Anterior cingulate cortex (tissue), 58 donors: Measurements from ENCODE around the gene RHOA.
"Not testable (repeated sequence)": the region's sequence is repeated elsewhere in the genome, so short reads cannot be mapped to it uniquely, and the experiment has no call there.

Experiments
- DNase-seq, 58 donors: peaks; one replicate each; lab custom pipeline; 2025; lab: John Stamatoyannopoulos, UW

RHOA gene

DNA sequence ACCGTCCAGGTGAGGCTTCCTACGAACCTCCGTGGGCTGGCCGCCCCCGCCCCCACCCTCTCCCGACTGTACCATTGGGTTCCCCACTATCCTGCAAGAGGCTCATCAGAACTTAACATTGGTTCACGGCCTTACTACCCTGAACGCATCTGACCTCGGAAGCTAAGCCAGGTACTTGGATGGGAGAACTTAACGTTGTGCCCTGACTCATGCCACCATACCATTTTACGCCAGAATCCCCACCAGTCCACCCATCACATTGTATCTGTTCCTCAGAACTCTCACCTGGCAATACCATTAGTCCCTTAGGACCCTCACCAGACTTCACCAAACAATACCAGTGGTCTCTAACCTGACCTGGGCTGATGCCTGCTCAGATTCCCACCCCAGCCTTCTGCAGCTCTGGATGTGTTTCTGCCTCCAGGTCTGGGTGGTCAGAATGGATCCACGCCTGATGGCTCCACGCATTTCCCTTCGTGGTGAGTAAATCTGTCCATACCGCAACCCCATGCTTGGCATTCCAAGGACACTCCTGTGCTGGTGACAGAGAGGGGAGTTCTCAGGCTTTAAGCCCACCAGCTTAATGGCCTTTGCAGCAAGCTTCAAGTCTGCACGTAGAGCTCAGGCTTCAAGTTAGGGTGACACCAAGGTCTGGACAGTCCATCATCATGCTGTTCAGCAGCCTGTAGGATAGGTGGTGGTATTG lies 1.0 kb upstream of the RHOA start:
- no peak for DNase-seq

DNA sequence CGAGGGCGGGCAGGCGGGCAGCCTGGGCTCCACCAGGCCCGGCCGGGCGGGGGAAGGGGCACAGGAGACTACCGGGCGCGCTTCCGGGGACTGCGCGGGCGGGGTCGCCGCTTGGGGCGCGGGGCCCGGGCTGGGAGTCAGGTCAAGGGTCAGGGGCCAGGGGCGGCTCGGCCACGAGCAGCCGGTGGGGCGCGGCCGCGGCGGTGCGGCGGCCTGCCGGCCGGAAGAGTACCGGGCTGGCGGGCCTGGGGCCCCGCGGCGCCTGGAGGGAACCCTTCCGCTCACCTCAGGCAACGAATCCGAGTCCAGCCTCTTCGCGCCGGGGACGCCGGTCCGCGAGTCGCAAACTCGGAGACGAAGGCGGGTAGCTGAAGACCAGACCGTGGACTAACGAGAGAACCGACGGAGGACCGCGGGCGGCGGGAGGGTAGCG lies 225 bp downstream of the RHOA start:
- DNase-seq = peak in 32 of 58 donors; percentile 16 to 80 (median 58)

GRCh38 chr3:49410846-49411534 lies 786 bp downstream of the RHOA start:
- DNase-seq = no peak

GRCh38 chr3:49410066-49410845 lies 1.5 kb downstream of the RHOA start:
- DNase-seq = no peak

GRCh38 chr3:49406571-49407565 lies 4.9 kb downstream of the RHOA start:
- DNase-seq = no peak

DNA sequence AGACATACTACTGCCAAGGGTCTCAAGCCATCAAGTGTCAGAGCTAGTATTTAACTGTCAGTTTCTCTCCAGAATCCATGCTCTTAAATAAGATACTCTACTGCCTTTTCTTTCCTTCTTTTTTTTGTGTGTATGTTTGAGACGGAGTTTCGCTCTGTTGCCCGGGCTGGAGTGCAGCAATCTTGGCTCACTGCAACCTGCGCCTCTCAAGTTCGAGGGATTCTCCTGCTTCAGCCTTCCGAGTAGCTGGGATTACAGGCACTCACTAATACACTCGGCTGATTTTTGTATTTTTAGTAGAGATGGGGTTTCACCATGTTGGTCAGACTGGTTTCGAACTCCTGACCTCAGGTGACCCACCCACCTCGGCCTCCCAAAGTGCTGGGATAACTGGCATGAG lies 6.2 kb downstream of the RHOA start:
- not testable (repeated sequence) for DNase-seq

GRCh38 chr3:49403891-49404290 lies 7.9 kb downstream of the RHOA start:
- DNase-seq = no peak

- DNase-seq = no peak
Measured at GRCh38 chr3:49401766-49402165, 10.0 kb downstream of the RHOA start.

DNA sequence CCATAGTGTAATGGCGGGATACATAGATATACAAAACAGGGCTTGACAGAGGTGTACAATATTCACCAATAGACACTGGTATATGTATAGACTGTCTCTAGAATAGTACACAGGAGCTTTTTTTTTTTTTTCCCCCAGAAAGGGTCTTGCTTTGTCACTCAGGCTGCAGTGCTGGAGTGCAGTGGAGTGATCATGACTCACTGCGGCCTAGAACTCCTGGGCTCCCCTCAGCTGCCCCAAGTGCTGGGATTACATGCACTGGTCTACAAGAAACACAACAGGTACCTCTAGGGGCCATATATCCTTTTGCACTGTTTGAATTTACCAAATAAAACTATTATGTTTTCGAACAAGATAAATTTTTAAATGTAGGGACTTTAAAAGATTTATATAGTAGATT lies 12.3 kb downstream of the RHOA start:
- DNase-seq = no peak

DNA sequence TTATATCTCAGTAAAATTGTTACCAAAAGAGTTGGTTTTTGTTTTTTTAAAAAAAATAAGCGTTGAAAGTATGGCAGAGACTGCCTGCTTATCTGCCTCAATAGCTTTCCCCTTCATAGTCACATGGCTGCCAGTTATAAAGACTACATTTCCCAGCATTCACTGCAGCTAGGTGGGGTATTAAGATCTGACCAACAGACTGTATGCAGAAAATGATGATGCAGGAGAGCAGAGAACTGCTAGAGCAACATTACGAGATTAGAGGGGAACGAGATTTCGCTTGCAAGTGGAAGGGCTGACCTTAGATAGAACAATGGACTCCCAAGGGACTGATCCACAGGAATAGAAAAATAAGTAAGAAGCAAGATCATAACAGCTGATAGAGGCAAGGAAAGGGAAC lies 14.3 kb downstream of the RHOA start:
- peak in 12 of 58 donors; percentile 4 to 54 (median 14) for DNase-seq

DNA sequence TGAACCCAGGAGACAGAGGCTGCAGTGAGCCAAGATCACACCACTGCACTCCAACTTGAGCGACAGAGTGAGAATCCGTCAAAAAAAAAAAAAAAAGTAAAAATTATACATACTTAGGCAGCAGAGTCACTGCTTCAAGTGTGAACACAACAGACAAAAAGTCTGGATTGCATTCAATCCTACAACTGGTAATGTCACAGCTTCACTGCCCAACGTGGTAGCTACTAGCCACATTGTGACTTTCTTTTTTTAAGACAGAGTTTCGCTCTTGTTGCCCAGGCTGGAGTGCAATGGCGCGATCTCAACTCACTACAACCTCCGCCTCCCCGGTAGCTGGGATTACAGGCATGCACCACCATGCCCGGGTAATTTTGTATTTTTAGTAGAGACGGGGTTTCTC lies 20.5 kb downstream of the RHOA start:
- DNase-seq = not testable (repeated sequence)

GRCh38 chr3:49389297-49389696 lies 22.5 kb downstream of the RHOA start:
- DNase-seq = no peak

GRCh38 chr3:49388289-49388820 lies 23.4 kb downstream of the RHOA start:
- DNase-seq = no peak

DNA sequence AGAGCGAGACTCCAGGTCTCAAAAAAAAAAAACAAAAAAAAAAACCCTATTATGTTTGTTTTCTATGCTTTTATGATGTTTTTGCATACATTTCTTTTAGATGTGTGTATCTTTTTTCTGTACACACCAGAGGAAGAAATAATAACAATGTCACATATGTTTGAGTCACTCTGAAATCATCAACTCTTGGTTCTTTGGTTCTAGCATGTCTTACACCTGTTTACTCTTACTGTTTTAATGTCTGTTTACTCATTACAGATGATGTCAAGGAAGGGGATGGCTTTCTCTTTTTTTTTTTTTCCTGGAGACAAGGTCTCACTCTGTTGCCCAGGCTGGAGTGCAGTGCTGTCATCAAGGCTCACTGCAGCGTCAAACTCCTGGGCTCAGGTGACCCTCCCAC lies 24.1 kb downstream of the RHOA start:
- DNase-seq = no peak

DNA sequence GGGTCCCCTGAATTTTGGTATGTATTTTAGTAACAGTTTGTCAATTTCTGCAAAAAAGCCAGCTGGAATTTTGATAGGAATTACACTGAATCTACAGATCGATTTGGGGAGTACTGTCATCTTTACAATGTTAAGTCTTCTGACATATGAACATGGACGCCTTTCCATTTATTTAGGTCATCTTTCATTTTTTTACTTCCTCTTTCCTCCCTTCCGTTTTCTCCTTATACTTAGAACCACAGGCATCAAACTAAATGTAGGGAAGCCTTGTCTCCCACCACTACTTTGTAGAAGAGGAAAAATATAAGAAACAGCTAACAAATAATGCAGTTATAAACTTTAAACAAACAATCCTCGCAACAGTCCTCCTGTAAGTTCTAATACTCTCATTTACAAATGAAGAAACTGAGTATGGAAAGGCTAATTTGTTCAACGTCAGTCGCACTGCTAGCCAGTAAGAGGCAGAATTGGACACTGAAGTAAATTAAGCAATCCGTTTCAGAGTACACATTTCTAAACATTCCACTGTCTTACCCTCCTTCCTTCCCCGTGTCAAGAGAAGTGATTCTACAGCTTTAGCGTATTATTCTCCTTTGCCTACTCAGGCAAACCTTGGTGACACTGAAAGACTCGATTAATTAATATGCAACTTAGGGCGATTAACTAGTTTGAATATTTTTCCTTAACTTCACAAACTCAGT lies 25.6 kb downstream of the RHOA start:
- DNase-seq = no peak

DNA sequence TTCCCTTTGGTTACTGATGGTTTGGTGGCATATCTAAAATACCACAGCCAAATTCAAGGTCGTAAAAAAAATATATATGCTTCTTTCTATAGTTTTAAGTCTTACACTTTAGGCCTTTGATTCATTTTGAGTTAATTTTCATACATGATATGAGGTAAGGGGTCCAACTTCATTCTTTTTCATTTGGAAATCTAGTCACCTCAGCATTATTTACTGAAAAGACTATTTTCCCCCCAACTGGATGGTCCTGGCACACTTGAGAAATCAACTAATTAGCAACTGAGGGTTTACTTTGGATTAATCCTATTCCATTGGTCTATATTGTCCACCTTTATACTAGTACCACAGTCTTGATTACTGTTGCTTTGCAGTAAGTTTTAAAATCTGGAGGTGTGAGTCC lies 26.2 kb downstream of the RHOA start:
- DNase-seq = no peak

- no peak for DNase-seq
Measured at GRCh38 chr3:49383387-49383786, 28.4 kb downstream of the RHOA start.

DNA sequence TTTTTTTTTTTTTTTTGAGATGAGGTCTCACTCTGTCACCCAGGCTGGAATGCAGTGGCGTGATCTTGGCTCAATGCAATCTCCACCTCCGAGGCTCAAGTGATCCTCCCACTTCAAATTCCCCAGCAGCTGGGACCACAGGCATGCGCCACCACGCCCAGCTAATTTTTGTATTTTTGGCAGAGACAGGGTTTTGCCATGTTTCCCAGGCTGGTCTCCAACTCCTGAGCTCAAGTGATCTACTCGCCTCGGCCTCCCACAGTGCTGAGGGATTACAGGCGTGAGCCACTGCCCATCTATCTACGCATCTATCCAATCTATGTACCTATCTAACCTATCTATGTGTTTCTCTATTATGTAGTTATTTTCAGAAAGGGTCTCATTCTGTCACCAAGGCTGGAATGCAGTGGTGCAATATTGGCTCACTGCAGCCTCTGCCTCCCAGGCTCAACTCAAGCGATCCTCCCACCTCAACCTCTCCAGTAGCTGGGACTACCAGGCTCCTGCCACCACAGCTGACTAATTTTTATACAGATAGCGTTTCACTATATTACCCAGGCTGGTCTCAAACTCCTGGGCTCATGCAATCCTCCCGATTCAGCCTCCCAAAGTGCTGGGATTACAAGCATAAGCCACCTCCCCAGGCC lies 33.4 kb downstream of the RHOA start:
- DNase-seq = peak in 7 of 58 donors; percentile 3 to 16 (median 6)

DNA sequence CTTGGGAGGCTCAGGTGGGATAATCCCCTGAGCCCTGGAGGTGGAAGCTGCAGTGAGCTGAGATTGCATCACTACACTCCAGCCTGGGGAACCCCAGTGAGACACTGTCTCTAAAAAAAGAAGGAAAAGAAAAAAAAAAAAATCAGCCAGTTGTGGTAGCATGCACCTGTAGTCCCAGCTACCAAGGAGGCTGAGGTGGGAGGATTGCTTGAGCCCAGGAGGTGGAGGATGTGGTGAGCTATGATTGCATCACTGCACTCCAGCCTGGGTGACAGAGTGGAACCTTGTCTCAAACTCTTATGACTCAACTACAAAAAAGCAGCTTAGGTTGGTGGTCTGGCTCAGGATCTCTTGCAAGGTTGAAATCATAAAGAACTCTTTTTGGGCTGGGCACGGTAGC lies 34.3 kb downstream of the RHOA start:
- no peak for DNase-seq
